GM10847 (cell line): ENCODE data around the gene CRTAC1.

Experiments
- POLR2A ChIP-seq: IDR thresholded peaks from 2 replicates; pipeline ENCODE4 v1.6.1; 2011; ENCODE audit not compliant: insufficient read length; ENCODE audit errors: extremely low read depth

The CRTAC1 gene

GRCh38 chr10:98030093-98030821, at the start of gene CRTAC1:
Gene CRTAC1, minus strand, starts transcription at chr10:98030621. Its CDS starts 149 bp downstream, at chr10:98030472.
- TF ChIP-seq POLR2A, result no peak

- no peak for TF ChIP-seq POLR2A
Measured at GRCh38 chr10:98078774-98079173, 48.4 kb upstream of the CRTAC1 start.

GRCh38 chr10:98077223-98077622, 46.8 kb upstream of the CRTAC1 start:
- no peak for TF ChIP-seq POLR2A

- TF ChIP-seq POLR2A, result no peak
Measured at GRCh38 chr10:98076086-98076485, 45.7 kb upstream of the CRTAC1 start.

GRCh38 chr10:98074315-98074911, 44.0 kb upstream of the CRTAC1 start:
- no peak for TF ChIP-seq POLR2A

GRCh38 chr10:98067165-98067564, 36.7 kb upstream of the CRTAC1 start:
- no peak for TF ChIP-seq POLR2A

GRCh38 chr10:98063740-98064027, 33.3 kb upstream of the CRTAC1 start:
- TF ChIP-seq POLR2A, result no peak

- TF ChIP-seq POLR2A, result no peak
Measured at GRCh38 chr10:98062424-98062823, 32.0 kb upstream of the CRTAC1 start.

- no peak for TF ChIP-seq POLR2A
Measured at GRCh38 chr10:98060079-98060478, 29.7 kb upstream of the CRTAC1 start.

- TF ChIP-seq POLR2A, result no peak
Measured at GRCh38 chr10:98058295-98058694, 27.9 kb upstream of the CRTAC1 start.

GRCh38 chr10:98055841-98056516, 25.6 kb upstream of the CRTAC1 start:
- no peak for TF ChIP-seq POLR2A

- no peak for TF ChIP-seq POLR2A
Measured at GRCh38 chr10:98047009-98047741, 16.8 kb upstream of the CRTAC1 start.

- TF ChIP-seq POLR2A, result no peak
Measured at GRCh38 chr10:98045785-98046389, 15.5 kb upstream of the CRTAC1 start.

GRCh38 chr10:98041352-98042043, 11.1 kb upstream of the CRTAC1 start:
- TF ChIP-seq POLR2A, result no peak
